Endothelial cell of umbilical vein (primary cell): ENCODE results near the gene GGTLC1. TPM values are rescaled to one million over a fixed set of nuclear protein-coding genes. Genes with fewer than 3 reads are reported as not detected.

Source experiments
- BruUV-seq: library from RNA; stranded (reverse); fragments of 400-500 nt; replicated peaks from 2 replicates; lab custom pipeline; 2021; lab: Mats Ljungman, UMichigan
- CTCF ChIA-PET: fragments of 300-600, 350-600 bp; sonication (Branson Sonifier 250); formaldehyde crosslinking; loops from one replicate; lab custom pipeline; 2021; ENCODE audit warnings: antibody characterized with exemption, inconsistent platforms; lab: Charles Lee
- POLR2A ChIA-PET: fragments of 300-600, 350-600 bp; sonication (Branson Sonifier 250); formaldehyde crosslinking; loops from one replicate; lab custom pipeline; 2021; ENCODE audit warnings: antibody characterized with exemption, inconsistent platforms; lab: Charles Lee
- DNase-seq: peaks from one replicate; pipeline ENCODE4 v3.0.0-alpha.2; 2011; ENCODE audit warnings: low read depth, low spot score
- FAIRE-seq: peaks from 2 replicates; lab custom pipeline; 2011; peaks lifted over from hg19 to GRCh38; lab: Jason Lieb, UNC
- H2AFZ ChIP-seq: 2 replicates; pipeline ENCODE4 v1.6.0; 2012; ENCODE audit warnings: low read depth, low read length, control low read depth, inconsistent platforms
- H3K27ac ChIP-seq: 2 replicates; pipeline ENCODE4 v1.5.1; 2011; ENCODE audit warnings: low read depth, mild to moderate bottlenecking, control low read depth, low read length, moderate library complexity; ENCODE audit not compliant: insufficient read depth
- H3K27me3 ChIP-seq, 2 experiments: 2 replicates each; pipeline versions ENCODE4 v1.6.0 to v1.6.1; 2011; ENCODE audit warnings: low read length in 2 of 2, mixed read lengths in 1 of 2; ENCODE audit not compliant: control insufficient read depth in 2 of 2, insufficient read depth in 2 of 2
- H3K36me3 ChIP-seq, 2 experiments: 2 replicates in 1 of 2; 3 replicates in 1 of 2; pipeline ENCODE4 v1.5.1; 2011; ENCODE audit warnings: low read length in 2 of 2, mild to moderate bottlenecking in 1 of 2, moderate library complexity in 1 of 2; ENCODE audit not compliant: control insufficient read depth in 2 of 2, insufficient read depth in 2 of 2; ENCODE audit errors: extremely low read depth in 1 of 2
- H3K4me1 ChIP-seq: 3 replicates; pipeline ENCODE4 v1.5.1; 2011; ENCODE audit warnings: mild to moderate bottlenecking, low read length; ENCODE audit not compliant: control insufficient read depth, insufficient read depth; ENCODE audit errors: extremely low read depth
- H3K4me2 ChIP-seq: 2 replicates; pipeline ENCODE4 v1.6.1; 2011; ENCODE audit warnings: low read length, control low read depth, mixed read lengths; ENCODE audit not compliant: insufficient read depth
- H3K4me3 ChIP-seq, 3 experiments: fragments of 200-600 bp in 1 of 3; sonication (generic), shearing (Covaris generic) in 1 of 3; replicated peaks in 1 of 3; 2 replicates each; pipeline ENCODE4 v1.5.1; 2011 to 2016; ENCODE audit warnings: control low read depth in 3 of 3, low read length in 3 of 3, mild to moderate bottlenecking in 2 of 3, inconsistent platforms in 1 of 3, low read depth in 1 of 3, moderate library complexity in 1 of 3; ENCODE audit not compliant: insufficient read depth in 1 of 3
- H3K79me2 ChIP-seq: 2 replicates; pipeline ENCODE4 v1.6.0; 2012; ENCODE audit warnings: low read length, inconsistent platforms; ENCODE audit not compliant: control insufficient read depth, insufficient read depth
- H3K9ac ChIP-seq: replicated peaks from 2 replicates; pipeline ENCODE3; 2011; ENCODE audit warnings: low read length, control low read depth; ENCODE audit not compliant: insufficient read depth; ENCODE audit errors: extremely low read depth
- H3K9me1 ChIP-seq: replicated peaks from 3 replicates; pipeline ENCODE4 v1.6.0; 2011; ENCODE audit warnings: mild to moderate bottlenecking, low read length; ENCODE audit not compliant: control insufficient read depth, insufficient read depth; ENCODE audit errors: extremely low read depth
- H3K9me3 ChIP-seq: replicated peaks from 2 replicates; pipeline ENCODE4 v1.5.1; 2012; ENCODE audit warnings: low read length, inconsistent platforms; ENCODE audit not compliant: control insufficient read depth, insufficient read depth
- H4K20me1 ChIP-seq: replicated peaks from 2 replicates; pipeline ENCODE3; 2011; ENCODE audit warnings: mild to moderate bottlenecking, low read length; ENCODE audit not compliant: control insufficient read depth, insufficient read depth; ENCODE audit errors: extremely low read depth
- CTCF ChIP-seq, 2 donors: IDR thresholded peaks; 1 replicate in 1 of 2; 2 replicates in 1 of 2; pipeline ENCODE4 v1.5.1; 2011; ENCODE audit warnings: low read length in 2 of 2, mild to moderate bottlenecking in 2 of 2, moderate library complexity in 2 of 2, control low read depth in 1 of 2, inconsistent platforms in 1 of 2, low read depth in 1 of 2; ENCODE audit not compliant: insufficient read depth in 1 of 2; ENCODE audit errors: extremely low read depth in 1 of 2
- EZH2 ChIP-seq: IDR thresholded peaks from 2 replicates; pipeline ENCODE4 v1.6.1; 2012; ENCODE audit warnings: borderline replicate concordance, low read depth, mild to moderate bottlenecking, moderate library complexity, low read length, inconsistent platforms; ENCODE audit not compliant: severe bottlenecking
- FOS ChIP-seq: IDR thresholded peaks from 2 replicates; pipeline ENCODE4 v1.6.1; 2011; ENCODE audit warnings: mild to moderate bottlenecking, low read length, moderate library complexity, borderline replicate concordance; ENCODE audit not compliant: insufficient read depth
- GATA2 ChIP-seq: IDR thresholded peaks from 2 replicates; pipeline ENCODE4 v1.7.0; 2011; ENCODE audit warnings: low read depth, mild to moderate bottlenecking, moderate library complexity, mixed read lengths, low read length; ENCODE audit not compliant: insufficient read length, insufficient read depth
- JUN ChIP-seq: IDR thresholded peaks from 2 replicates; pipeline ENCODE4 v1.6.1; 2011; ENCODE audit warnings: borderline replicate concordance, low read depth; ENCODE audit not compliant: insufficient read length, insufficient read depth
- MAX ChIP-seq: IDR thresholded peaks from 2 replicates; pipeline ENCODE4 v1.6.1; 2011; ENCODE audit not compliant: insufficient read depth, insufficient read length
- MYC ChIP-seq: IDR thresholded peaks from one replicate; pipeline ENCODE4 v1.6.1; 2011; ENCODE audit warnings: mild to moderate bottlenecking, low read depth, low read length
- POLR2A ChIP-seq: IDR thresholded peaks from 2 replicates; pipeline ENCODE4 v1.6.1; 2012; ENCODE audit warnings: low read depth, mild to moderate bottlenecking, control low read depth, low read length
- POLR2AphosphoS5 ChIP-seq: IDR thresholded peaks from 2 replicates; pipeline ENCODE4 v1.6.1; 2012; ENCODE audit warnings: low read depth, mild to moderate bottlenecking, control low read depth, low read length, moderate library complexity; ENCODE audit not compliant: insufficient read depth
- dilution Hi-C: fragments of 300-500 bp; cut with MboI; formaldehyde crosslinking; loops from one replicate; pipeline ENCODE4 v1.15.0; 2019; ENCODE audit warnings: low sequenced_read_pairs; ENCODE audit not compliant: extremely low pct_ligation_motif_present
- intact Hi-C: fragments of 100-400 bp; cut with micrococcal nuclease; formaldehyde crosslinking; loops from one replicate; pipeline ENCODE4 v1.10.0; 2022
- polyA plus RNA-seq, 4 experiments: library from polyadenylated mRNA; depleted of rRNA in 3 of 4; stranded (reverse) in 3 of 4; unstranded in 1 of 4; fragments of >200 nt; gene quantifications; 2 replicates each; pipeline versions ENCODE4 v1.2.1 to v1.2.3, GENCODE V29; 2011 to 2012; ENCODE audit warnings: missing spikeins in 1 of 4
- total RNA-seq: library from RNA; stranded (reverse); gene quantifications from 2 replicates; pipeline ENCODE4 v1.2.3, GENCODE V29; 2021

GGTLC1 gene
- total and polyA plus RNA-seq, 2 donors (not counting 3 experiments of a cell fraction or from before 2014, with no cell fraction given): not detected

- no TSS peak for BruUV-seq
- DNase-seq: no peak
- Histone ChIP-seq H3K4me1 (no peaks in the 10 kb centered on the region), H3K9me1 (no peaks in the 10 kb centered on the region), H3K36me3 (no peaks in the 10 kb centered on the region), H3K27ac (no peak overlapping the region), H3K4me3 (no peak overlapping the region), H3K9ac (no peak overlapping the region), H3K79me2 (no peaks in the 10 kb centered on the region), H3K27me3 (no peaks in the 10 kb centered on the region), H3K9me3 (no peaks in the 10 kb centered on the region), H3K4me2 (no peak overlapping the region), H2AFZ (no peak overlapping the region), H4K20me1 (no peaks in the 10 kb centered on the region)
- intact Hi-C loops (no loop called here), dilution Hi-C loops (no loop called here)
- TF ChIP-seq EZH2: no peak
- no peak for TF ChIP-seq CTCF (IDR thresholded peaks at IDR 0.05; ENCODE audit: extremely low read depth in 1 of 2, insufficient read depth in 1 of 2, low read depth in 1 of 2, low read length in 2 of 2)
- TF ChIP-seq JUN: no peak
- no peak for TF ChIP-seq MAX
- TF ChIP-seq POLR2A: no peak
- TF ChIP-seq FOS: no peak
- TF ChIP-seq GATA2: no peak
- TF ChIP-seq MYC: no peak
- TF ChIP-seq POLR2AphosphoS5: no peak
- no peak for FAIRE-seq
- ChIA-PET POLR2A (no interaction called here), CTCF (interaction anchor here (1.2 kb wide), 1 partner anchor 22 kb away, joined by 3 read pairs; no protein-coding TSS in a partner anchor)
Measured at GRCh38 chr20:23946206-23946605, 42.4 kb downstream of the GGTLC1 start.
